ENCODE results near the gene IGSF21.
"Not testable (repeated sequence)": the region's sequence is repeated elsewhere in the genome, so short reads cannot be mapped to it uniquely, and the experiment has no call there.

Gene IGSF21

DNA sequence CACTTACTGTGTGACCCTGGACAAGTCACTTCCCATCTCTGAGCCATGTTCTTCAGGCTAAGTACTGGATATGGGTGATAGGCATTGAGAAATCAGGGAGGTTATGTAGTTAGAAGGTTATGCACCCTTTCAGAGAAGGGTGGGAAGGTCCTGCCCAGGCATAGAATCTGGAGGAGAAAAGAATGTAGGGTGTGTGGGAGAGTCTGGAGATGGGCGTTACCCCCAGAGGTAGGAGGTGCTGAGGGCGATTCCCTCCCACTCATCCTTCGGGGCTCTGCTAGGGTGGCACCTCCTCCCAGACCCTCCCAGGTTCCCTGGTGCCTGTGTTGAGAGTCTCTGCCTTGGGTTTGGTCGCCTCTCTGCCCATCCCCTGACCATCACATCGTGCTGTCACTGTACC, 51.1 kb downstream of the IGSF21 start:
- no peak overlapping the region for H3K27ac Mint-ChIP-seq
- H3K4me3 Mint-ChIP-seq = no peak overlapping the region
- H3K27me3 Mint-ChIP-seq (ENCODE audit: low read depth) = peaks cover 82% of the 10 kb centered on the region
- H3K4me1 Mint-ChIP-seq = peaks cover 7% of the 10 kb centered on the region
- H3K36me3 Mint-ChIP-seq (ENCODE audit: low read depth) = no peaks in the 10 kb centered on the region
- no peaks in the 10 kb centered on the region for H3K9me3 Mint-ChIP-seq
- TF ChIP-seq, protein P1, sequence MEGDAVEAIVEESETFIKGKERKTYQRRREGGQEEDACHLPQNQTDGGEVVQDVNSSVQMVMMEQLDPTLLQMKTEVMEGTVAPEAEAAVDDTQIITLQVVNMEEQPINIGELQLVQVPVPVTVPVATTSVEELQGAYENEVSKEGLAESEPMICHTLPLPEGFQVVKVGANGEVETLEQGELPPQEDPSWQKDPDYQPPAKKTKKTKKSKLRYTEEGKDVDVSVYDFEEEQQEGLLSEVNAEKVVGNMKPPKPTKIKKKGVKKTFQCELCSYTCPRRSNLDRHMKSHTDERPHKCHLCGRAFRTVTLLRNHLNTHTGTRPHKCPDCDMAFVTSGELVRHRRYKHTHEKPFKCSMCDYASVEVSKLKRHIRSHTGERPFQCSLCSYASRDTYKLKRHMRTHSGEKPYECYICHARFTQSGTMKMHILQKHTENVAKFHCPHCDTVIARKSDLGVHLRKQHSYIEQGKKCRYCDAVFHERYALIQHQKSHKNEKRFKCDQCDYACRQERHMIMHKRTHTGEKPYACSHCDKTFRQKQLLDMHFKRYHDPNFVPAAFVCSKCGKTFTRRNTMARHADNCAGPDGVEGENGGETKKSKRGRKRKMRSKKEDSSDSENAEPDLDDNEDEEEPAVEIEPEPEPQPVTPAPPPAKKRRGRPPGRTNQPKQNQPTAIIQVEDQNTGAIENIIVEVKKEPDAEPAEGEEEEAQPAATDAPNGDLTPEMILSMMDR (IDR thresholded peaks at IDR 0.05; ENCODE audit: unreplicated experiment in 3 of 3) = no peak

DNA sequence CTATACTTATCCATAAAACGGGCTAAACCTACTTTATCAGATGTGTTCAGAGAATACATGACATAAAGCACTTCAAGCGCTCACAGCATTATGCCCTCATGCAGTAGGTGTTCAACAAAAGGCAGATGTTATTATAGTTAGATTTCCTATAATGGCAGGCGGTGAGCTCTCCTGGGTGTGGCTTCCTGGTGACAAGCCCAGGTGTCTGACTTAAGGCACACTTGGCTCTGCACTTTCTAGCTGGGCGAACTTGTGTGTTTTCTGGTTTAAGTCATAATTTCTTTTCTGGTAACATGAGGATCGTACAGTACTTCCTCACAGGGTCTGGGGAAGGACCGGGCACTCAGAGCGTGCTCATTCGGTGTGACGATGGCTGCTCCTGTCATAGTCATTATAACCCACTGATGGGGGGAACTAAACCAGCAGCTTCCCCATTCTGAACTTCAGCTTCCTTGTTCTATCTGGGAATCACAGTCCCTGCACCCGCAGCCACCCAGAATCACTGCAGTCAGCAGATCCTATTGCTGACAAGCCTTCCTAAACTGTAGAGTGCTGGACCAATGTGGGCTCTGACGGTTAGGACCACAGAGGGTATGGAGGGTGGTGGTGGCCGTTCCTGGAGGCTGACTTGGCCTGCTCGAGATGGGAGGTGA, 52.8 kb downstream of the IGSF21 start:
- Mint-ChIP-seq H3K36me3 (ENCODE audit: low read depth) (no peaks in the 10 kb centered on the region), H3K27me3 (ENCODE audit: low read depth) (peaks cover 83% of the 10 kb centered on the region), H3K27ac (no peak overlapping the region), H3K4me1 (peaks cover 7% of the 10 kb centered on the region), H3K4me3 (no peak overlapping the region), H3K9me3 (no peaks in the 10 kb centered on the region)
- TF ChIP-seq, protein P1 (IDR thresholded peaks at IDR 0.05; ENCODE audit: unreplicated experiment in 3 of 3) = no peak

DNA sequence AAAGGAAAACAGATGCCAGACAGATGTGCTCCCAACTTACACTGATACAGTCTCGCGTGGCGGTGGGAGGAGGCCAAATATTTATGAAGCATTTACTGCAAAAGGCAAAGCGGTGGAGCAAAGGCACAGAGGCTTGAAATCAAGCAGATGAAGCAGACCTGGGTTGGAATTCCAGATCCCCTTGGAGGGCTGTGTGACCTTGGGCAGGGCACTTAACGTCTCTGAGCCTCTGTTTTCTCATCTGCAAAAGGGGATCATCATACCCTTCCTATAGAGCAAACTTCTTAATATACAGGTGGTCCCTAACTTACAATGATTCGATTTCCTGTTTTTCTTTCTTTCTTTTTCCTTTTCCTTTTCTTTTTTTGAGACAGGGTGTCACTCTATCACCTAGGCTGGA, 54.1 kb downstream of the IGSF21 start:
- H3K9me3 Mint-ChIP-seq = no peaks in the 10 kb centered on the region
- peaks cover 7% of the 10 kb centered on the region for H3K4me1 Mint-ChIP-seq

DNA sequence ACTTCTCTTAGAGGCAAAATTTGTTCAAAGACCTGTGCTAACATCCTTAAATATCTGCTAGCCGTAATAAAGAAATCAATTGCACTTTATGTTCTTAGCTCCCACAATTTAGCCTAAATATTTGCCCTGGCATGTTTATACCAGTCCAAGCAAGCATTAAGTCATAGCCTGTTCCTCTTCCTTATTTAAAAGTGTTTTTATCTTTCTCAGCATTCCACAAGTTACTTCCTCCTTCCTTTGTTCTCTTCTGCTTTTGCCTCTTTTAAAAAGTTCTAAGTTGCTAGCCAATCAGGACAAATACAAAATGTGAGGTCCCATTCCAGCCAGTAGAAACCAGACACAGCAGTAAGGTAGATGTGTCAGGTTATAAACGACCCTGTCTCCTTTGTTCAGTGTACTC, 58.0 kb downstream of the IGSF21 start:
- H3K4me1 Mint-ChIP-seq; H3K4me3 Mint-ChIP-seq; H3K9me3 Mint-ChIP-seq; H3K36me3 Mint-ChIP-seq (ENCODE audit: low read depth); H3K27ac Mint-ChIP-seq: not testable (repeated sequence)
- H3K27me3 Mint-ChIP-seq (ENCODE audit: low read depth) = peaks cover 75% of the 10 kb centered on the region

More for the DNA sequence above, 54.1 kb downstream of the IGSF21 start:
- TF ChIP-seq, protein P1 (IDR thresholded peaks at IDR 0.05; ENCODE audit: unreplicated experiment in 3 of 3) = no peak
- Mint-ChIP-seq H3K36me3 (ENCODE audit: low read depth) (no peaks in the 10 kb centered on the region), H3K27me3 (ENCODE audit: low read depth) (peaks cover 77% of the 10 kb centered on the region), H3K4me3 (peak overlapping the region in 1 of 3 experiments; percentile 40), H3K27ac (no peak overlapping the region)

DNA sequence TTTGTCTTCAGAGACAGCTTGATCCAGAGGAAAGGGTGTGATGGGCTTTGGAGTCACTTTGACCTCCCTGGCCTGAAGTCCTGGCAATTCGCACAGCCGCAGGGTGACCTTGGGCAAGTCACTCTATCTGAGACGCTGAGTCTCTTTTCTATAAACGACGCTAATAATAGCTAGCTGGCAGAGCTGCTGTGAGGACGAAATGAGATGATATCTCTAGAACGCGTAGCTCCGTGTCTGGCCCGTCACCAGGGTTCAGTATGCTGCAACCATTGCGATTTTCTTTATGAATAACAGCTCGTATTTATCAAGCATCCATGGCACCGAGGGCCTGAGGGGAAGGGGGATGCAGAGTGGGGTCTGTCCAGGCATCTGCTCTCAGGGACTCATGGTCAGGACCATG, 58.7 kb downstream of the IGSF21 start:
- H3K9me3 Mint-ChIP-seq = no peaks in the 10 kb centered on the region
- H3K27ac Mint-ChIP-seq = no peak overlapping the region
- no peak overlapping the region for H3K4me3 Mint-ChIP-seq
- no peaks in the 10 kb centered on the region for H3K36me3 Mint-ChIP-seq (ENCODE audit: low read depth)
- H3K27me3 Mint-ChIP-seq (ENCODE audit: low read depth) = peaks cover 76% of the 10 kb centered on the region
- peaks cover 5% of the 10 kb centered on the region for H3K4me1 Mint-ChIP-seq
- TF ChIP-seq, protein P1 (IDR thresholded peaks at IDR 0.05; ENCODE audit: unreplicated experiment in 3 of 3) = no peak

DNA sequence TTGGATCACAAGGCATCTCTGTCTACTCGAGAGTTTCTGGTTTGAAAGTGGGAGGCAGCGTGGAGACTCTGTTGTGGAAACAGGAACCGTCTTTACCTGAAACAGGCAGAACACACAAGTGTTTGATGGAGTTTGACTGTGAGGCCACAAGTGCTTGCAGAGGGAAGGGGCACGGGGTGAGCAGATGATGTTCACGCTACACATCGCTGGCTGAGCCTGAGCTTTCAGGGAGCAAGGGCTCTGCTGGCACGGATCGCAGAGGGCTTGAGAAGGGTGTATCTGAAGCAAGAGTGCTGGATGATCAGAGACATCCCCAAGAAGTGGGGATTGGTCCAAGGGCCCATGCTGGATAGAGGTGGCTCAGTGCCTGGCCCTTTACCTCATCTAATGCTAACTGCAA, 59.3 kb downstream of the IGSF21 start:
- Mint-ChIP-seq H3K4me3 (no peak overlapping the region), H3K4me1 (no peaks in the 10 kb centered on the region), H3K27ac (no peak overlapping the region), H3K27me3 (ENCODE audit: low read depth) (peaks cover 74% of the 10 kb centered on the region), H3K36me3 (ENCODE audit: low read depth) (no peaks in the 10 kb centered on the region), H3K9me3 (no peaks in the 10 kb centered on the region)
- TF ChIP-seq, protein P1 (IDR thresholded peaks at IDR 0.05; ENCODE audit: unreplicated experiment in 3 of 3) = no peak

Data from nephron (organoid).